Placental pericyte (primary cell): ENCODE measurements around the gene HAPLN2. TPM values are rescaled to one million over a fixed set of nuclear protein-coding genes. Genes with fewer than 3 reads are reported as not detected.

Experiments used
- total RNA-seq: library from RNA; depleted of rRNA; stranded (reverse); fragments of >200 nt; gene quantifications from 2 replicates; pipeline ENCODE4 v1.2.3, GENCODE V29; 2012

Gene HAPLN2
- not detected in 2 replicates for total RNA-seq

GRCh38 chr1:156618853-156619581, at the start of gene HAPLN2:
HAPLN2 (plus strand) TSS chr1:156619415; CDS start chr1:156623491, 4,076 bp downstream.

GRCh38 chr1:156571919-156572662, 47.1 kb upstream of the HAPLN2 start, which contains the start of gene IQGAP3:
IQGAP3 (minus strand) TSS chr1:156572565; CDS start chr1:156572529, 36 bp downstream.

GRCh38 chr1:156579472-156579871, 39.7 kb upstream of the HAPLN2 start, which contains the start of gene TTC24:
TTC24 (plus strand) TSS chr1:156579723; CDS start chr1:156581365, 1,642 bp downstream.

DNA sequence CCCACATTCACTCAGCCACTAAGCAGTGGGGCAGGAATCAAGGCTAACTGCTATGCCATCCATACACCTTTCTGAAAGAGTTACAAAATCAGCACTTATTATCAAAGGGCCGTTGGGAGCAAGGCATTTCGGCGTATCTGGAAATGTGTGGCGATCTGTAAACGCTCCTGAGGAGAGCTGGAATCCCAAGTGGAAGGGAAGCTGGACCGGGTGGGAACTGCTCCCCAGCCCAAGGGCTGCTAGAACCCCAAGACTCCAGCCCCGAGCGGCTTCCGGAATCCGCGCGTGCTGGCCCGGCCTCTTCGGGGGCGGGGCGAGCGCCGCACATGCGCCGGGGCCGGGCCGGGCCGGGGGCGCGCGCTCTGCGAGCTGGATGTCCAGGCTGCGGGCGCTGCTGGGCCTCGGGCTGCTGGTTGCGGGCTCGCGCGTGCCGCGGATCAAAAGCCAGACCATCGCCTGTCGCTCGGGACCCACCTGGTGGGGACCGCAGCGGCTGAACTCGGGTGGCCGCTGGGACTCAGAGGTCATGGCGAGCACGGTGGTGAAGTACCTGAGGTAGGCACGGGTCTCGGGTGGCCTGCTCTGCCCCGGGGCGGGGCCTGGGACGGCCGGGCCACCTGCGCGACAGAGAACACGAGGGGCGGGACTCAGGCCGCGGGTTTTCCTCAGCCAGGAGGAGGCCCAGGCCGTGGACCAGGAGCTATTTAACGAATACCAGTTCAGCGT, 27.6 kb upstream of the HAPLN2 start, which contains the start of gene NAXE:
Gene NAXE, plus strand, starts transcription at position 345 of the 726 bp plus-strand sequence. Its CDS starts 29 bp downstream, at position 374.

GRCh38 chr1:156601122-156601830, 17.9 kb upstream of the HAPLN2 start, which contains the start of gene GPATCH4:
GPATCH4 (minus strand) TSS chr1:156601479.

DNA sequence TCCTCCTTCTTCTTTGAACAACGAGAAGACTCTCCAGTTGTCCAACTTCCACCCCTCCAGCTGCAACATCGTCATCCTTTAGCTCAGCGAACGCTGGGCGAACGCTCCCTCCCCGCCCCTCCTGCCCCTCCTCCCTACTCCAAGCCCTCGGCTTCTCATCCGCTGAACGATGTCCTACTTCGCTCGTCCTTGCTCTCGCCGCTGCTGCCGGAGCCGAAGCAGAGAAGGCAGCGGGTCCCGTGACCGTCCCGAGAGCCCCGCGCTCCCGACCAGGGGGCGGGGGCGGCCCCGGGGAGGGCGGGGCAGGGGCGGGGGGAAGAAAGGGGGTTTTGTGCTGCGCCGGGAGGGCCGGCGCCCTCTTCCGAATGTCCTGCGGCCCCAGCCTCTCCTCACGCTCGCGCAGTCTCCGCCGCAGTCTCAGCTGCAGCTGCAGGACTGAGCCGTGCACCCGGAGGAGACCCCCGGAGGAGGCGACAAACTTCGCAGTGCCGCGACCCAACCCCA, 22.6 kb downstream of the HAPLN2 start, which contains the start of gene BCAN:
Gene BCAN, plus strand, starts transcription at position 357 of the 504 bp plus-strand sequence. CDS start 3,938 bp downstream, outside the sequence.

Other genes starting within 250 kb of the HAPLN2 start
- gene MEF2D, start 118.6 kb upstream of the HAPLN2 start, total RNA-seq: 23.2 and 29.8 TPM in 2 replicates
- 0.88 and 62.7 TPM in 2 replicates for gene IQGAP3, start 46.9 kb upstream of the HAPLN2 start, total RNA-seq
- not detected in 2 replicates for gene TTC24, start 39.7 kb upstream of the HAPLN2 start, total RNA-seq
- gene NAXE, start 27.6 kb upstream of the HAPLN2 start, total RNA-seq: 41.8 and 56.4 TPM in 2 replicates
- 14.7 and 17.8 TPM in 2 replicates for gene GPATCH4, start 17.9 kb upstream of the HAPLN2 start, total RNA-seq
- gene BCAN, start 22.7 kb downstream of the HAPLN2 start, total RNA-seq: not detected in 2 replicates
- 2.0 and 69.7 TPM in 2 replicates for gene NES, start 58.0 kb downstream of the HAPLN2 start, total RNA-seq
- 1.7 and 12.7 TPM in 2 replicates for gene CRABP2, start 86.2 kb downstream of the HAPLN2 start, total RNA-seq
- 6.7 and 10.1 TPM in 2 replicates for gene METTL25B, start 109.1 kb downstream of the HAPLN2 start, total RNA-seq
- gene ISG20L2, start 109.4 kb downstream of the HAPLN2 start, total RNA-seq: 18.2 and 25.9 TPM in 2 replicates
- gene MRPL24, start 121.7 kb downstream of the HAPLN2 start, total RNA-seq: 20.6 and 37.7 TPM in 2 replicates
- gene HDGF, start 132.3 kb downstream of the HAPLN2 start, total RNA-seq: 225 and 327 TPM in 2 replicates
- gene PRCC, start 148.1 kb downstream of the HAPLN2 start, total RNA-seq: 26.5 and 31.5 TPM in 2 replicates
- gene SH2D2A, start 197.4 kb downstream of the HAPLN2 start, total RNA-seq: 0.14 TPM in 1 of 2 replicates, not detected in the other
- not detected in 2 replicates for gene INSRR, start 239.7 kb downstream of the HAPLN2 start, total RNA-seq
- gene NTRK1, start 241.4 kb downstream of the HAPLN2 start, total RNA-seq: not detected in 2 replicates